Bronchial epithelial cell (primary cell): ENCODE data around the gene ACTR3C. TPM values are rescaled to one million over a fixed set of nuclear protein-coding genes. Genes with fewer than 3 reads are reported as not detected.

Source experiments
- DNase-seq: peaks from one replicate; pipeline ENCODE4 v3.0.0-alpha.2; 2010; ENCODE audit warnings: low read depth
- FAIRE-seq: peaks from 2 replicates; lab custom pipeline; 2011; peaks lifted over from hg19 to GRCh38; lab: Jason Lieb, UNC
- H3K27me3 ChIP-seq: 2 replicates; pipeline ENCODE4 v1.5.1; 2011; ENCODE audit warnings: low read length; ENCODE audit not compliant: control insufficient read depth, insufficient read depth
- H3K36me3 ChIP-seq: 2 replicates; pipeline ENCODE4 v1.5.1; 2011; ENCODE audit warnings: low read length; ENCODE audit not compliant: control insufficient read depth, insufficient read depth
- H3K4me3 ChIP-seq: 2 replicates; pipeline ENCODE4 v1.5.1; 2011; ENCODE audit warnings: mild to moderate bottlenecking, low read depth, low read length, control low read depth
- total RNA-seq: library from RNA; depleted of rRNA; stranded (reverse); fragments of >200 nt; gene quantifications from 2 replicates; pipeline ENCODE4 v1.2.1, GENCODE V29; 2014
- TF ChIP-seq, protein P1 (sequence below): IDR thresholded peaks from 2 replicates; pipeline ENCODE4 v1.5.1; 2011; ENCODE audit warnings: mild to moderate bottlenecking, moderate library complexity, low read length, control low read depth, inconsistent platforms; ENCODE audit not compliant: insufficient read depth, severe bottlenecking

Gene ACTR3C
- total RNA-seq, 1 donor from 2014 or later = 4.2 TPM

DNA sequence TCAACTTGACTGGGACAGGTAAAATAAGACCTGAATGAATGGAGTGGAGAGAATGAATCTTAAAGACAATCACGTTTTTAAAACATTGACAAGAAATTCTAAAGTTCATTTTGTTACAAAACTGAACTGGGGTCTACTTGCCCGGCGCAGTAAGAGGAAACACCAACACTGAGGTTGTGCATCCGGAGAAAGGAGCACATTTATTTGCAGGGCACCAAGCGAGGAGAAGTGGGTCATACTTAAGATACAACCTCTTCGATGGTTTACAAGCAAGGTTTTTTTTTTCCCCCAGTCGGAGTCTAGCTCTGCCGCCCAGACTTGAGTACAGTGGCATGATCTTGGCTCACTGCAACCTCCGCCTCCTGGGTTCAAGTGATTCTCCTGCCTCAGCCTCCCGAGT, 41.8 kb upstream of the ACTR3C start:
- no peak overlapping the region for H3K4me3 ChIP-seq
- FAIRE-seq (no peak), DNase-seq (no peak)
- H3K27me3 ChIP-seq = no peaks in the 10 kb centered on the region
- TF ChIP-seq, protein P1, sequence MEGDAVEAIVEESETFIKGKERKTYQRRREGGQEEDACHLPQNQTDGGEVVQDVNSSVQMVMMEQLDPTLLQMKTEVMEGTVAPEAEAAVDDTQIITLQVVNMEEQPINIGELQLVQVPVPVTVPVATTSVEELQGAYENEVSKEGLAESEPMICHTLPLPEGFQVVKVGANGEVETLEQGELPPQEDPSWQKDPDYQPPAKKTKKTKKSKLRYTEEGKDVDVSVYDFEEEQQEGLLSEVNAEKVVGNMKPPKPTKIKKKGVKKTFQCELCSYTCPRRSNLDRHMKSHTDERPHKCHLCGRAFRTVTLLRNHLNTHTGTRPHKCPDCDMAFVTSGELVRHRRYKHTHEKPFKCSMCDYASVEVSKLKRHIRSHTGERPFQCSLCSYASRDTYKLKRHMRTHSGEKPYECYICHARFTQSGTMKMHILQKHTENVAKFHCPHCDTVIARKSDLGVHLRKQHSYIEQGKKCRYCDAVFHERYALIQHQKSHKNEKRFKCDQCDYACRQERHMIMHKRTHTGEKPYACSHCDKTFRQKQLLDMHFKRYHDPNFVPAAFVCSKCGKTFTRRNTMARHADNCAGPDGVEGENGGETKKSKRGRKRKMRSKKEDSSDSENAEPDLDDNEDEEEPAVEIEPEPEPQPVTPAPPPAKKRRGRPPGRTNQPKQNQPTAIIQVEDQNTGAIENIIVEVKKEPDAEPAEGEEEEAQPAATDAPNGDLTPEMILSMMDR = no peak
- H3K36me3 ChIP-seq = no peaks in the 10 kb centered on the region

DNA sequence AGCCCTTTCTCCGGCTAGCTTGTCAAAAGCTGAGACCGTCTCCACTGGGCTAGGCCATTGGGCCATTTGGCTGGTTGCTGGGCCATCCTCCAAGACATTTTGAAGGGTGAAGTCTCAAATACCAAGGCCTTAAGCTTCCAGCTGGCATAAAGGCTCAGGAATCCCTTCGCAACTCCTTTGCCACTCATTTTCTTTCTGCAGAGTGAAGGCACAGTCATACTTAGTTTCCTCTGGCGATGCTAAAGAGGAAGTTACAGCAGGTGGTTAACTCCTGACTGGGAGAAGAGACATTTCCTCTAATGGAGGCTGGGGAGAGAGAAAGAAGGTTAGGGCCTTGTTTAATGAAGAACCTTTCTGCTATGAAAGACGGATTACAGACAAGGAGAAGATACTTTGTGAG, 40.5 kb upstream of the ACTR3C start:
- Histone ChIP-seq H3K36me3 (no peaks in the 10 kb centered on the region), H3K4me3 (no peak overlapping the region), H3K27me3 (no peaks in the 10 kb centered on the region)
- TF ChIP-seq, protein P1 = no peak
- DNase-seq (no peak), FAIRE-seq (no peak)

DNA sequence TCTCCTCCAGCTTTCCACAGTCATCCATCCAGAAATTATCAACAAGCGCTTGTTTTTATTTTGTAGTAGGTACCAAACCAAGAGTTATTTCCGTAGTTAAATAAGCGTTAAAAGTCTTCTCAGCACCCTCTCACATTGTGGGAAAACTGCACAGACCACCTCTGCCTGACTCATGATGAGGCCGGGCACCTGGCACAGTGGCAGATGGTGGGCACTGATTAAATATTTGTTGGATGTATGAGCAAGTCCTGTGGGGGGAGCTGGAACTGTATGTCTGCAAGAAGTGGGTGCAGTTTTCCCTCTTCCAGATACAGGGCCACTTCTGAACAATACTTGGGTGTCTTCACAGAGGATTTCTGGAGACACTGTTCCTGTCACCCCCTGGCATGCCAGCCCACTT, 40.0 kb upstream of the ACTR3C start:
- no peak for FAIRE-seq
- no peak for DNase-seq
- no peak overlapping the region for H3K4me3 ChIP-seq
- H3K36me3 ChIP-seq = no peaks in the 10 kb centered on the region
- TF ChIP-seq, protein P1 = no peak
- H3K27me3 ChIP-seq = no peaks in the 10 kb centered on the region

DNA sequence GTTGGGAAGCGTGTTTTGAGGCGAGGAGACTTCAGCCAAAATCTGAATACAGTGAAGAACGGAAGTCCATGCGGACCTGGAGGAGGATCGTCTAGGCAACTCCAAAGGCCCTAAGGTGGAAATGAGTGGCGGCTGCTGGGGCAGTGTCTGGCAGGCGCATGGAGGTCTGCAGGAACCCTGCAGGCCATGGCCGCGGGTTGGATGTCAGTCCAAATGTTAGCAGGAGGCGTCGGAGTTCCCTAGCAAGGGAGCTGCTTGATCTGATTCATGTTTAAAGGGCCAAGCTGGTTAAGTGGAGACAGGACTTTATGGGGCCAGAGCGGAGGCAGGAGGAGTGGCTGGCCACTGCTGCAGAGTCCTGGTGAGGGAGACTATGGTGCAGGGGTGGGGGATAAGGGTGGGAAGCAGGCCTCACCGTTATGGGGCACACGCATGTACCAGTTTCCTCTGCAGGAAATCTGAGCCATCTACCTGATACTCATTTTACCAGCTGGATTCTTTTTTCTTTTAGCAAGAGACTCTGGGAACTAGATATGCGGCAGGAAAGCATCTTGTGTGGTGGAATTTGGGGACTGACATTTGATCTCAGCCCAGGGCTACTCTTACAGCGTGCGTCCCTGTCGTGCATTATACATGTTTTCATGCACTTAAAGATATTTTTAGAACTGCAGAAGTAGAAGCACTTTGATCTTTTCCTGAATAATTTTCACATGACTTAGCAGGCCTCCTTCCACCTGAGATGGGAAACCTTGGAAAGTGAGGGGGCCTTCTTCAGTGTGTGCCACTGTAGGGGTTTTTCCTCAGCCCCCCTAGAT, 38.7 kb upstream of the ACTR3C start:
- TF ChIP-seq, protein P1 = no peak
- Histone ChIP-seq H3K36me3 (no peaks in the 10 kb centered on the region), H3K27me3 (no peaks in the 10 kb centered on the region)

DNA sequence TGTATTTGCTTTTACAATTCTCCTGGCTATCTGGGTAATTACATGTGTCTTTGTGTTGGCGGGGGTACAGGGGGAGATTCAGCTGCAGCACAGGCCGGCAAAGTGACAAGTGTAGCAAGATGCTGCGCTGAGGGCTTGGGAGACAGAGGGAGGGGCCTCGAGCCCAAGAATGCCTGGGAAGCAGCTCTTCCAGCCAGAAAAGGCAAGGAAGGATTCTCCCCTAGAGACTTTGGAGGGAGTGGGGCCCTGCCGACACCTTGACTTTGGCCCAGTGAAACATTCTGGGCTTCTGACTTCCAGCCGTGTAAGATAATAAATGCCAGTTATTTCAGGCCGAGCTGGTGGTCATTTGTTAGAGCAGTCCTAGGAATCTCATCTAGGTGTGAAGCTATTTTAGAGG, 38.1 kb upstream of the ACTR3C start:
- TF ChIP-seq, protein P1 = no peak
- Histone ChIP-seq H3K4me3 (no peak overlapping the region), H3K27me3 (no peaks in the 10 kb centered on the region), H3K36me3 (no peaks in the 10 kb centered on the region)
- DNase-seq (no peak), FAIRE-seq (no peak)

More for the DNA sequence above, 38.7 kb upstream of the ACTR3C start:
- FAIRE-seq (no peak), DNase-seq (no peak)
- H3K4me3 ChIP-seq = no peak overlapping the region
